Measurements from ENCODE around the gene NUP133. TPM values are rescaled to one million over a fixed set of nuclear protein-coding genes. Genes with fewer than 3 reads are reported as not detected.

NUP133 gene
- total RNA-seq, 1 experiment from 2014 or later: 67.8 TPM

GRCh38 chr1:229487181-229487580, 21.0 kb downstream of the NUP133 start:
- ATAC-seq (no peak), DNase-seq (ENCODE audit: low spot score) (no peak)
- Mint-ChIP-seq H3K4me3 (no peak overlapping the region), H3K9me3 (no peaks in the 10 kb centered on the region), H3K27ac (no peak overlapping the region), H3K27me3 (ENCODE audit: low read depth) (no peaks in the 10 kb centered on the region), H3K36me3 (peaks cover 57% of the 10 kb centered on the region), H3K4me1 (no peaks in the 10 kb centered on the region)
- ChIA-PET POLR2A (interaction anchor here (0.6 kb wide), 1 partner anchor 146 kb away, joined by 6 read pairs; no protein-coding TSS in a partner anchor), CTCF (no interaction called here)
- TF ChIP-seq SOX15 (CRISPR knock-in tag; IDR thresholded peaks at IDR 0.05) (no peak), NFE2L1 (CRISPR knock-in tag; IDR thresholded peaks at IDR 0.05) (no peak), USF2 (CRISPR knock-in tag; IDR thresholded peaks at IDR 0.05) (no peak), MXD4 (CRISPR knock-in tag; IDR thresholded peaks at IDR 0.05; ENCODE audit: borderline replicate concordance) (no peak), CBFB (CRISPR knock-in tag; IDR thresholded peaks at IDR 0.05; ENCODE audit: low read depth) (no peak), SP1 (CRISPR knock-in tag; conservative IDR thresholded peaks at IDR 0.05) (no peak), PRRX2 (CRISPR knock-in tag; IDR thresholded peaks at IDR 0.05) (no peak), FOXK1 (CRISPR knock-in tag; IDR thresholded peaks at IDR 0.05) (no peak), ZNF219 (CRISPR knock-in tag; IDR thresholded peaks at IDR 0.05; ENCODE audit: borderline replicate concordance) (no peak), TEAD4 (CRISPR knock-in tag; IDR thresholded peaks at IDR 0.05) (no peak), TEAD1 (CRISPR knock-in tag; IDR thresholded peaks at IDR 0.05) (no peak), JUN (CRISPR knock-in tag; IDR thresholded peaks at IDR 0.05) (no peak)
- TF ChIP-seq, protein P1, sequence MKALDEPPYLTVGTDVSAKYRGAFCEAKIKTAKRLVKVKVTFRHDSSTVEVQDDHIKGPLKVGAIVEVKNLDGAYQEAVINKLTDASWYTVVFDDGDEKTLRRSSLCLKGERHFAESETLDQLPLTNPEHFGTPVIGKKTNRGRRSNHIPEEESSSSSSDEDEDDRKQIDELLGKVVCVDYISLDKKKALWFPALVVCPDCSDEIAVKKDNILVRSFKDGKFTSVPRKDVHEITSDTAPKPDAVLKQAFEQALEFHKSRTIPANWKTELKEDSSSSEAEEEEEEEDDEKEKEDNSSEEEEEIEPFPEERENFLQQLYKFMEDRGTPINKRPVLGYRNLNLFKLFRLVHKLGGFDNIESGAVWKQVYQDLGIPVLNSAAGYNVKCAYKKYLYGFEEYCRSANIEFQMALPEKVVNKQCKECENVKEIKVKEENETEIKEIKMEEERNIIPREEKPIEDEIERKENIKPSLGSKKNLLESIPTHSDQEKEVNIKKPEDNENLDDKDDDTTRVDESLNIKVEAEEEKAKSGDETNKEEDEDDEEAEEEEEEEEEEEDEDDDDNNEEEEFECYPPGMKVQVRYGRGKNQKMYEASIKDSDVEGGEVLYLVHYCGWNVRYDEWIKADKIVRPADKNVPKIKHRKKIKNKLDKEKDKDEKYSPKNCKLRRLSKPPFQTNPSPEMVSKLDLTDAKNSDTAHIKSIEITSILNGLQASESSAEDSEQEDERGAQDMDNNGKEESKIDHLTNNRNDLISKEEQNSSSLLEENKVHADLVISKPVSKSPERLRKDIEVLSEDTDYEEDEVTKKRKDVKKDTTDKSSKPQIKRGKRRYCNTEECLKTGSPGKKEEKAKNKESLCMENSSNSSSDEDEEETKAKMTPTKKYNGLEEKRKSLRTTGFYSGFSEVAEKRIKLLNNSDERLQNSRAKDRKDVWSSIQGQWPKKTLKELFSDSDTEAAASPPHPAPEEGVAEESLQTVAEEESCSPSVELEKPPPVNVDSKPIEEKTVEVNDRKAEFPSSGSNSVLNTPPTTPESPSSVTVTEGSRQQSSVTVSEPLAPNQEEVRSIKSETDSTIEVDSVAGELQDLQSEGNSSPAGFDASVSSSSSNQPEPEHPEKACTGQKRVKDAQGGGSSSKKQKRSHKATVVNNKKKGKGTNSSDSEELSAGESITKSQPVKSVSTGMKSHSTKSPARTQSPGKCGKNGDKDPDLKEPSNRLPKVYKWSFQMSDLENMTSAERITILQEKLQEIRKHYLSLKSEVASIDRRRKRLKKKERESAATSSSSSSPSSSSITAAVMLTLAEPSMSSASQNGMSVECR (CRISPR knock-in tag; IDR thresholded peaks at IDR 0.05; ENCODE audit: borderline replicate concordance): no peak
- TF ChIP-seq, protein P2, sequence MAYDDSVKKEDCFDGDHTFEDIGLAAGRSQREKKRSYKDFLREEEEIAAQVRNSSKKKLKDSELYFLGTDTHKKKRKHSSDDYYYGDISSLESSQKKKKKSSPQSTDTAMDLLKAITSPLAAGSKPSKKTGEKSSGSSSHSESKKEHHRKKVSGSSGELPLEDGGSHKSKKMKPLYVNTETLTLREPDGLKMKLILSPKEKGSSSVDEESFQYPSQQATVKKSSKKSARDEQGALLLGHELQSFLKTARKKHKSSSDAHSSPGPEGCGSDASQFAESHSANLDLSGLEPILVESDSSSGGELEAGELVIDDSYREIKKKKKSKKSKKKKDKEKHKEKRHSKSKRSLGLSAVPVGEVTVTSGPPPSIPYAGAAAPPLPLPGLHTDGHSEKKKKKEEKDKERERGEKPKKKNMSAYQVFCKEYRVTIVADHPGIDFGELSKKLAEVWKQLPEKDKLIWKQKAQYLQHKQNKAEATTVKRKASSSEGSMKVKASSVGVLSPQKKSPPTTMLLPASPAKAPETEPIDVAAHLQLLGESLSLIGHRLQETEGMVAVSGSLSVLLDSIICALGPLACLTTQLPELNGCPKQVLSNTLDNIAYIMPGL (CRISPR knock-in tag; IDR thresholded peaks at IDR 0.05): no peak
- TF ChIP-seq, protein P3, sequence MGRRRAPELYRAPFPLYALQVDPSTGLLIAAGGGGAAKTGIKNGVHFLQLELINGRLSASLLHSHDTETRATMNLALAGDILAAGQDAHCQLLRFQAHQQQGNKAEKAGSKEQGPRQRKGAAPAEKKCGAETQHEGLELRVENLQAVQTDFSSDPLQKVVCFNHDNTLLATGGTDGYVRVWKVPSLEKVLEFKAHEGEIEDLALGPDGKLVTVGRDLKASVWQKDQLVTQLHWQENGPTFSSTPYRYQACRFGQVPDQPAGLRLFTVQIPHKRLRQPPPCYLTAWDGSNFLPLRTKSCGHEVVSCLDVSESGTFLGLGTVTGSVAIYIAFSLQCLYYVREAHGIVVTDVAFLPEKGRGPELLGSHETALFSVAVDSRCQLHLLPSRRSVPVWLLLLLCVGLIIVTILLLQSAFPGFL (CRISPR knock-in tag; IDR thresholded peaks at IDR 0.05; ENCODE audit: borderline replicate concordance): no peak

- Mint-ChIP-seq H3K27ac (no peak overlapping the region), H3K27me3 (ENCODE audit: low read depth) (no peaks in the 10 kb centered on the region), H3K9me3 (no peaks in the 10 kb centered on the region), H3K36me3 (peaks cover 64% of the 10 kb centered on the region), H3K4me3 (no peak overlapping the region), H3K4me1 (no peaks in the 10 kb centered on the region)
- CTCF ChIA-PET: no interaction called here
- ATAC-seq (no peak), DNase-seq (ENCODE audit: low spot score) (no peak)
- POLR2A ChIA-PET: no interaction called here
- no peak for TF ChIP-seq E2F1 (CRISPR knock-in tag; IDR thresholded peaks at IDR 0.05)
- no peak for TF ChIP-seq ZNF281 (CRISPR knock-in tag; IDR thresholded peaks at IDR 0.05)
- TF ChIP-seq JUN (CRISPR knock-in tag; IDR thresholded peaks at IDR 0.05): no peak
- no peak for TF ChIP-seq NFE2L1 (CRISPR knock-in tag; IDR thresholded peaks at IDR 0.05)
- TF ChIP-seq, protein P4, sequence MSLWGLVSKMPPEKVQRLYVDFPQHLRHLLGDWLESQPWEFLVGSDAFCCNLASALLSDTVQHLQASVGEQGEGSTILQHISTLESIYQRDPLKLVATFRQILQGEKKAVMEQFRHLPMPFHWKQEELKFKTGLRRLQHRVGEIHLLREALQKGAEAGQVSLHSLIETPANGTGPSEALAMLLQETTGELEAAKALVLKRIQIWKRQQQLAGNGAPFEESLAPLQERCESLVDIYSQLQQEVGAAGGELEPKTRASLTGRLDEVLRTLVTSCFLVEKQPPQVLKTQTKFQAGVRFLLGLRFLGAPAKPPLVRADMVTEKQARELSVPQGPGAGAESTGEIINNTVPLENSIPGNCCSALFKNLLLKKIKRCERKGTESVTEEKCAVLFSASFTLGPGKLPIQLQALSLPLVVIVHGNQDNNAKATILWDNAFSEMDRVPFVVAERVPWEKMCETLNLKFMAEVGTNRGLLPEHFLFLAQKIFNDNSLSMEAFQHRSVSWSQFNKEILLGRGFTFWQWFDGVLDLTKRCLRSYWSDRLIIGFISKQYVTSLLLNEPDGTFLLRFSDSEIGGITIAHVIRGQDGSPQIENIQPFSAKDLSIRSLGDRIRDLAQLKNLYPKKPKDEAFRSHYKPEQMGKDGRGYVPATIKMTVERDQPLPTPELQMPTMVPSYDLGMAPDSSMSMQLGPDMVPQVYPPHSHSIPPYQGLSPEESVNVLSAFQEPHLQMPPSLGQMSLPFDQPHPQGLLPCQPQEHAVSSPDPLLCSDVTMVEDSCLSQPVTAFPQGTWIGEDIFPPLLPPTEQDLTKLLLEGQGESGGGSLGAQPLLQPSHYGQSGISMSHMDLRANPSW (CRISPR knock-in tag; conservative IDR thresholded peaks at IDR 0.05; ENCODE audit: low read depth): no peak
Measured at GRCh38 chr1:229485318-229485717, 22.8 kb downstream of the NUP133 start.
